ENCODE measurements around the gene SOWAHA.

Gene SOWAHA

DNA sequence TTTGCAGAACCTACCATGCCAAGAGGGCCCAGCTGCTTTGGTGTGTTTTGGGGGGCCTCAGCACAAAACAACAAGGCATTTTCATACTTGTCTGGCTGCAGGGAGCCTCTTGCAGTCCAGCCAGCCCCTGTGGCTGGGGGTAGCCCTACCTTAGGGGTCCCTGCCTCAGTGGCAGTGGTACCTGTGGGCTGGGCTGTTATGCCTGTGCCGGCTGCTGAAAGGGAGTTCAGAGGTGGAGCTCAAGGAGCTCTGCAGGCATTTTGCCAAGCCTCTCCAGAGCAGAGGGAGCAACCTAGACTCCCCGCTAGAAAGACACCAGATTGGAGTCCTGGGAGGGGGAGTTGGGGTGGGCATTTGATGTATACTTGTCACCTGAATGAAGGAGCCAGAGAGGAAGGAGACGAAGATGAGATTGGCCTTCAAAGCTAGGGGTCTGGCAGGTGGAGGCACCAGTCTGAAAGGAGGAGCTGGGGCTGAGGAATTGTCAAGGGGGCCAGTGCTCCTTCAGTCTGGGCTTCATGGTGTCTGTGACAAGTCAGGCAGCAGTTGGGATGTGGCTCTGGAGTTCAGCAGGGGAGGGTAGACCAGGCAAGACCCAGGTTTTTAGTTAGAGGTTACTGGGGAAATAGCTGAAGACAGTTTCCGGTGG, 15.9 kb downstream of the SOWAHA start:
- Histone ChIP-seq H3K9me3 (ENCODE audit: low read length) (no peaks in the 10 kb centered on the region), H2AFZ (ENCODE audit: low read depth, low read length) (no peak overlapping the region), H3K4me3 (ENCODE audit: low read length) (no peak overlapping the region), H3K4me1 (ENCODE audit: insufficient read depth, low read length) (no peaks in the 10 kb centered on the region), H3K27me3 (ENCODE audit: insufficient read depth, low read length) (peaks cover 61% of the 10 kb centered on the region), H3K36me3 (ENCODE audit: insufficient read depth, low read length) (no peaks in the 10 kb centered on the region)

DNA sequence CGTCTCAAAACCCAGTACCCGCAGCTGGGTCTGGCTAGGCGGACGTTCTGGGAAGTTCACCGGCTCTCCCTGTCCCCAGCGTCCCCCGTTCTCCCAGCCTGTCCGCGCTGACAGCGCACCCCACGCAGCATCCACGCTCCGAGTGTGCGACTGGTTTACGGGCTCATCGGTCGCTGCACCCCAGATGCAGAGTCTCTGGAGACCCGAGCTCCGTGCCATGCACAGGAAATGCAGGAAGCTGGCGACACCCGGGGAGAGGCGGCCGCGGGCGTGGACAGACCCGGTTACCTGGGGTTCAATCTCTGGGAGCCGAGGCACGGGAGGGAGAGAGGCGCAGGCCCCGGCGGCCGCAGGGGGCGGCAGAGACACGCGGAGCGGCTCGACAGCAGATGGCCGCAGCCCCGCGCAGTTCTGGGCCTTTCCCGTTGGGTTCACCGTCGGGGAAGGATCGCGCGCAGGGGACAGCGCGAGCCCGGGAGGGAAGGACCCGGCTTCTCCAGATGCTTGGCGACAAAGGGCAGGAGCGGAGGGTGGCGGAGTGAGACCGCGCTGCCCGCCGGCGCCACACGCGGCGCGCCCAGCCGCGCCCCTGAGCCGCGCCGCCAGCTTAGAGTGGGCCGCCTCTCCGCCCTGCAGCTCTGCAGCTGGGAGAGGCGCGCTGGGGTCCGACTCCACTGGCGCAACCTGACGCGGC, 16.8 kb downstream of the SOWAHA start:
- no peaks in the 10 kb centered on the region for H3K9me3 ChIP-seq (ENCODE audit: low read length)
- peak overlapping the region; percentile 45 for H3K4me3 ChIP-seq (ENCODE audit: low read length)
- H3K4me1 ChIP-seq (ENCODE audit: insufficient read depth, low read length), result no peaks in the 10 kb centered on the region
- H2AFZ ChIP-seq (ENCODE audit: low read depth, low read length), result peak overlapping the region; percentile 84
- H3K27me3 ChIP-seq (ENCODE audit: insufficient read depth, low read length), result peaks cover 64% of the 10 kb centered on the region
- no peaks in the 10 kb centered on the region for H3K36me3 ChIP-seq (ENCODE audit: insufficient read depth, low read length)

DNA sequence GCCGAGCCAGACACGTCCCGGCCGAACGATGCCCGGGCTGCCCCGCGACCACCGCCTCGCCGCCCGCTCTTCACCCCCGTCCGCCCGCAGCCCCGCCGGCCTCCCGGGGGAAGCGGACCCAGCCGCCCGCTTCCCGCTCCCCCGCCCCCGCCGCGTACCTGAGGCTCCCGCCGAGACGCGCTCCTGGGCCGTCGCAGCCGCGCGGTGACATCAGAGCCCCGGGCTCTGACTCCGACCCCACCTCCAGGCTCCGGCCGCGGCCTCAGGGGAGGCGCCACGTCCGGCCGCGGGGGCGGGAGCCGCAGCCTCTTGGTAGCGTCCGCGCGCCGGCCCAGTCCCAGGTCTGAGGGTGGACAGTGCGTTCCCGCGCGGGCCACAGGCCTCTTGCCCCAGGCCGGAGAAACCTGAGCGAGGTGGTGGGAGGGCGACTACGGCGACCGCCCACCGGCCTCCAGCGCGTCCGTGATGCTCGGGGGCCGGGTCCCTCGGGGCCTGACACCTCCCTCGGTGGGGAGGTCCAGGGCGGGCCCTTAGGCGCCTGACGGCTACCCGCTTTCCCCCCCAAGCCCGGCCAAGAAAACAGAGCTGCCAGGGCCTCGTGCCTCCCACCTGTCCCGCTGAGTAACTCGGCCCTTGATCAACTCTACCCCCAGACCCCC, 17.5 kb downstream of the SOWAHA start, which contains the start of gene SHROOM1:
Gene SHROOM1 (minus strand): TSS at position 212 of the 659 bp plus-strand sequence. CDS start 4,507 bp downstream, outside the sequence.
- H3K4me3 ChIP-seq (ENCODE audit: low read length), result peak within 1 kb of the TSS; percentile 45
- H3K36me3 ChIP-seq (ENCODE audit: insufficient read depth, low read length), result no peaks in the 10 kb centered on the region
- no peaks in the 10 kb centered on the region for H3K9me3 ChIP-seq (ENCODE audit: low read length)
- peak within 1 kb of the TSS; percentile 84 for H2AFZ ChIP-seq (ENCODE audit: low read depth, low read length)
- H3K4me1 ChIP-seq (ENCODE audit: insufficient read depth, low read length), result no peaks in the 10 kb centered on the region
- peaks cover 64% of the 10 kb centered on the region for H3K27me3 ChIP-seq (ENCODE audit: insufficient read depth, low read length)

DNA sequence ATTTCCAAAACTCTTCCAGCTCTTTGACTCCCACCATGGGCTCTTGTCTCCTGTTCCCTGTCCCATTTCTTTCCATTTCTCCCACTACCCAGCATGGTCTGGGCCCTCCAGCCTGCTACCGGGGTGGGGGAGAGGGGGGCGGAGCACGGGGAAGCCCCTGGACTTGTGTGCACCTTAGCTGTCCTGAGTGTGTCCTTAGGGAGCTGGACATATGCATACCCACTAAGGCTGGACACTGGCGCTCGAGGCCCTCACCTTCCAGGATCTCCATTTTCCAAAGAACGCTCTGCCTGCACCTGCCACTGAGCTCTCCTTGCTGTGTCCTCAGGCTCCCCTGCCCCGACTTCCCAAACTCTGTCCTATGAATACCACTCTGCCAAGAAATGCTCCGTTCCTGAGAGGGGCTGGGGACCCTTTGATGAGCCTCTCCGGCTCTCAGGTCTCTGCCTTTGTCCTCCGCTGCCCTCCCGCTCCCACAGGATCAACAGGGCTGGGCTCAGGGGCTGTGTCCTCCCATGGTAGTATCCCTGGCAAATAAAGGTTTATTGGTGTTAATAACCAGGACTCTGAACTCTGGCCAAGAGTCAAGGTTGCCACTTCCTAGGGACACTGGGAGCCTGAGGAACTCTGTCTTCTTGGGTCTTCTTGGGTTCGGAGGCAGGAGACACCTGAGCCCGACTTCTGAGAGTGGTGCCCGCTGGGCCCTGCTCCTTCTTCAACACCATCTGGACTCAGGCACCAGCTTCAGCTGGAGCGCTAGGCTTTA, 18.2 kb downstream of the SOWAHA start:
- Histone ChIP-seq H3K36me3 (ENCODE audit: insufficient read depth, low read length) (no peaks in the 10 kb centered on the region), H3K27me3 (ENCODE audit: insufficient read depth, low read length) (peaks cover 65% of the 10 kb centered on the region), H3K4me1 (ENCODE audit: insufficient read depth, low read length) (no peaks in the 10 kb centered on the region), H2AFZ (ENCODE audit: low read depth, low read length) (no peak overlapping the region), H3K4me3 (ENCODE audit: low read length) (no peak overlapping the region), H3K9me3 (ENCODE audit: low read length) (no peaks in the 10 kb centered on the region)

- no peaks in the 10 kb centered on the region for H3K36me3 ChIP-seq (ENCODE audit: insufficient read depth, low read length)
- no peak overlapping the region for H3K4me3 ChIP-seq (ENCODE audit: low read length)
These were observed 19.5 kb downstream of the SOWAHA start for GRCh38 chr5:132832612-132833011.

DNA sequence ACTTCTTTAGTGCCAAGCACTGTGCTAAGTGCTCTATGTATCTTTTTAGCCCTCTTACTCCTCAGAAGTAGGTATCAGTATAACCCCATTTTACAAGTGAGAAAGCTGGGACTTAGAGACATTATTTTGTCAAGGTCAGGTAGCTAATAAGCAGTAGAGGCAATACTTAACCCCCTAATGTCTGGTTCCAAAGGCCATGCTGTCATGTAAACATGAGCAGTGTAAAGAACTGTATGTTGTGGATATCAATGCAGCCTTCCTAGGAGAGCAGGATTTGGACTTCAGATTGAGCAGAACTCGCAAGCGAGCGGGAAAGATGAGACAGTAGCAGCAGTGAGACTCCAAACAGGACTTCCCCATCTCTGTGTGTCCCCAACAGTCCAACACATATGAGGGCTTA, 21.0 kb downstream of the SOWAHA start:
- H3K27me3 ChIP-seq (ENCODE audit: insufficient read depth, low read length), result peaks cover 54% of the 10 kb centered on the region
- H3K36me3 ChIP-seq (ENCODE audit: insufficient read depth, low read length), result no peaks in the 10 kb centered on the region
- H3K4me1 ChIP-seq (ENCODE audit: insufficient read depth, low read length), result no peaks in the 10 kb centered on the region

More at GRCh38 chr5:132832612-132833011, 19.5 kb downstream of the SOWAHA start:
- Histone ChIP-seq H3K27me3 (ENCODE audit: insufficient read depth, low read length) (peaks cover 62% of the 10 kb centered on the region), H2AFZ (ENCODE audit: low read depth, low read length) (no peak overlapping the region), H3K4me1 (ENCODE audit: insufficient read depth, low read length) (no peaks in the 10 kb centered on the region), H3K9me3 (ENCODE audit: low read length) (no peaks in the 10 kb centered on the region)

DNA sequence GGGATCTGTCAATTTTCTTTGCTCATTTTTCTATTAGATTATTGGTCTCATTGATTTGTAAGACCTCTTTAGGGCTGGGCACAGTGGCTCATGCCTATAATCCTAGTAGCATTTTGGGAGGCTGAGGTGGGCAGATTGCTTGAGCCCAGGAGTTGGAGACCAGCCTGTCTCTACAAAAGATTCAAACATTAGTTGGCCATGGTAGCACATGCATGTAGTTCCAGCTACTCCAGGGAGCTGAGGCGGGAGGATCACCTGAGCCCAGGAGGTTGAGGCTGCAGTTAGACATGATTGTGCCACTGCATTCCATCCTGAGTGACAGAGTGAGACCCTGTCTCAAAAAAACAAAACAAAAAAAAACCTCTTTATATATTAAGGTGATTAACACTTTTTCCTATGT, 23.8 kb downstream of the SOWAHA start:
- no peaks in the 10 kb centered on the region for H3K9me3 ChIP-seq (ENCODE audit: low read length)
- peaks cover 45% of the 10 kb centered on the region for H3K27me3 ChIP-seq (ENCODE audit: insufficient read depth, low read length)
- H3K4me3 ChIP-seq (ENCODE audit: low read length), result no peak overlapping the region
- no peak overlapping the region for H2AFZ ChIP-seq (ENCODE audit: low read depth, low read length)
- no peaks in the 10 kb centered on the region for H3K36me3 ChIP-seq (ENCODE audit: insufficient read depth, low read length)
- peaks cover 5% of the 10 kb centered on the region for H3K4me1 ChIP-seq (ENCODE audit: insufficient read depth, low read length)

More for the DNA sequence above, 21.0 kb downstream of the SOWAHA start:
- Histone ChIP-seq H3K4me3 (ENCODE audit: low read length) (no peak overlapping the region), H2AFZ (ENCODE audit: low read depth, low read length) (no peak overlapping the region), H3K9me3 (ENCODE audit: low read length) (no peaks in the 10 kb centered on the region)

DNA sequence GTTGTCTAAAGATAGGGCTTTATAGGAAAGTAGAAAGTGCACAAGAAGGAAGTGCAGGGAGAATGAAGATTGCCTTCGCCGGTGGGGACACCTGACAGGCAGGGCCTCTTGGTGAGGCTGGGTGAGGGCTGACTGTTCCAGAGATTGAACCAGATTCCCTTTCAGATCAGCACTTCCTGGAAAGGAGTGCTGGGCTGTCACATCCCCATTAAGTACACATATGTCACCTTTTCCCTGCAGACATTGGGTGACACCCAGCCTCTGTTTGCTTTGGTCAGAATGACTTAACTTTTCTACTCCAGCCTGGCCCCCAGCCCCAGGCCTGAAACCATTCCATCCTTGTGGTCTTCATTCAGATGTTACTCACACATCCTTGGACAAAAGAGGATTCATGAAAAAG, 24.8 kb downstream of the SOWAHA start:
- Histone ChIP-seq H3K36me3 (ENCODE audit: insufficient read depth, low read length) (no peaks in the 10 kb centered on the region), H2AFZ (ENCODE audit: low read depth, low read length) (no peak overlapping the region), H3K9me3 (ENCODE audit: low read length) (no peaks in the 10 kb centered on the region), H3K4me3 (ENCODE audit: low read length) (no peak overlapping the region), H3K27me3 (ENCODE audit: insufficient read depth, low read length) (peaks cover 40% of the 10 kb centered on the region), H3K4me1 (ENCODE audit: insufficient read depth, low read length) (peaks cover 5% of the 10 kb centered on the region)

DNA sequence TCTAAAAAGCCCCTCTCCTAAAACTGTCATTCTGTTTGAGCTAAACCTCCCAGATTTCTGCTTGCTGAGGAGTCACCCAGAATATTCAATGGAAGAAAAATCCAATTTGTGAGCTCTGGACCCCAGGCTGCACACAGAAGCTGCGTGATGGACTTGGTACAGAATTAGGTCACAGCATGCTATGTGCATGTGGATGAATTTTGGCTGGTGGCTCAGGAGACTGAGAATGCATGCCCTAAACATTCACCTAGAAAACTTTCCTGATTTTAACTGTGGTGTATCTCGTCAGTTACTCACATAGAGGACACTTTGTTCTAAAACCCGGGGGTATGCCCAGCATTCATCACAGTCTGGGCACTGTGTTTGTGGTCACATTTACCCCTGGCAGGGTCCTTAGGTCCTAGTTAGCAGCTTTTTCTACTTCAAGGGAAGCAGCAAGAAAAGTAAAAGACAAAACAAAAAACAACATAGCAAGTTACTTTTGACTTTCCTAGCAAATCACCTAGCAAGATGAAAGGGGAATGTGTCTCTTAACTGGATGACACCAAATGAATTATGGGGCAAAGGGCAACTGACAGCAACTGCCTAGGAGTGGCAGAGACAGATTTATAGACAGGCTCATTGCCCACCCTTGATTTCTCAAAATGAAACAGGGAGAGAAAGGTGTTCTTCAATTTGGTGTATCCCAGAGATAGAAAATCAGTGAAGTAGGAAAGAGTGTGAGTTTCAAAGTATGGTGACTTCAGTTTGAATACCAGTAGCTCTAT, 25.6 kb downstream of the SOWAHA start:
- Histone ChIP-seq H3K27me3 (ENCODE audit: insufficient read depth, low read length) (peaks cover 32% of the 10 kb centered on the region), H3K4me3 (ENCODE audit: low read length) (no peak overlapping the region), H3K4me1 (ENCODE audit: insufficient read depth, low read length) (peaks cover 5% of the 10 kb centered on the region), H3K36me3 (ENCODE audit: insufficient read depth, low read length) (no peaks in the 10 kb centered on the region), H2AFZ (ENCODE audit: low read depth, low read length) (no peak overlapping the region), H3K9me3 (ENCODE audit: low read length) (no peaks in the 10 kb centered on the region)

DNA sequence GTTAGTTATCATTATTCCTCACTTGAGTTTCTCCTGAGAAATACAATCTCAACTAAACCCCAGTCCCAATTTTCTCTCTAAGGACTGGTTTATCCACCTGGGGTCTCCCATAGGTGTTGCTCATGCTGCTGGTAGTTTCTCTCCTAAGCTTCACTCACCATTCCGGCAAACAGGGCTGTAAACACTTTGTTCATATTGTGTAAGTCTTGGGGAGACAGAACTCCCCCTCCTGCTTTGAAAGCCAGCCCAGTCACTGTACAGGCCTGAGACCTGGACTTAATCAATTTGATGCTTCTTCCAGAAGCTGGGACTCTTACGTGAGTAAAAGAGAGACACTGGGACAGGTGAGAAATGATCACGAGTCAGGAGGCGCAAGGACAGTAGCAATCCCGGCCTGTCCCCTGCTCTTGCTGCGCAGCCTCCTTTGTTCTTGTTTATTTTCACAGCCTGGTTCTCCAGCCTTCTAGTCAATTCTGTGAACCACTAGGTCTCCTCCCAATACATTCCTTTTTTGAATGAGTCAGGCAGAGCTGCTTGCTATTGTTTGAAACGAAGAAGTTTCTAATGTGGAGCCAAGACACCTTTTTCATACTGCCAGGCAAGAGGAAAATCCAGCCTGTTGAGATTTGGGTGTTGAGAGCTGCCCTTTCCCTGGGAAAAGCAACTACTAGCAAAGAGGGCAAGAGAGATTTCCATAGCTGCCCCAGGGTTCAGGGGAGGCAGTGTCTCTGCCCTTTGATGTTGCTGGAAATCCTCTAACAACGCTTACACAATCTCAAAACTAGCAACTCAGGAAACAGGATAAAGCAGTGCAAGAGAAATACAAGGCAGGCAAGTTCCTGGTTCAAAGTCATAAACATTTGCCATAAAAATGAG, 26.6 kb downstream of the SOWAHA start:
- H3K4me3 ChIP-seq (ENCODE audit: low read length), result no peak overlapping the region
- no peak overlapping the region for H2AFZ ChIP-seq (ENCODE audit: low read depth, low read length)
- peaks cover 5% of the 10 kb centered on the region for H3K4me1 ChIP-seq (ENCODE audit: insufficient read depth, low read length)
- H3K36me3 ChIP-seq (ENCODE audit: insufficient read depth, low read length), result no peaks in the 10 kb centered on the region
- peaks cover 25% of the 10 kb centered on the region for H3K27me3 ChIP-seq (ENCODE audit: insufficient read depth, low read length)
- no peaks in the 10 kb centered on the region for H3K9me3 ChIP-seq (ENCODE audit: low read length)

DNA sequence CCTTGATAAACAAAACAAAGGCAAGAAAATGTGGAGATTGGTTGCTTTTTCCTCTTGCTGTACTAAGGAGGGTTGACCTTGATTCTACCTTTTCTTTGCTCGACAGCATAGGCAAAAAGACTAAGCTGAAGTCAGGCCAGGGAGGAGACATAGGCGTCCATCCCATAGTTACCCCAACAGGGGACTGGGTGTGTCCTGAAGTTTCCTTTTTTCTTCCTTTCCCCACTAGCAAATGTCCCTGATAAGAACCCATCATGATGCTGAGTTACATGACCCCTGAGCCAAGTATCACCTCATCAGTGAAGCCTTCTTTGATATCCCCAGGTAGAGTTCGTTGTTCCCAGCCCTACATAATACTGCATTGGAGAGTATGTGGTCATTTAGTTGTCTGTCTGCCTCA, 27.2 kb downstream of the SOWAHA start:
- Histone ChIP-seq H3K4me1 (ENCODE audit: insufficient read depth, low read length) (peaks cover 5% of the 10 kb centered on the region), H3K27me3 (ENCODE audit: insufficient read depth, low read length) (peaks cover 27% of the 10 kb centered on the region), H2AFZ (ENCODE audit: low read depth, low read length) (no peak overlapping the region), H3K36me3 (ENCODE audit: insufficient read depth, low read length) (no peaks in the 10 kb centered on the region), H3K4me3 (ENCODE audit: low read length) (no peak overlapping the region), H3K9me3 (ENCODE audit: low read length) (no peaks in the 10 kb centered on the region)
